Large intestine (tissue), 3 donors: ENCODE results near the gene ALDH8A1. TPM values are rescaled to one million over a fixed set of nuclear protein-coding genes. Genes with fewer than 3 reads are reported as not detected.

Experiments used
- DNase-seq, 2 donors: peaks; one replicate each; pipeline versions ENCODE4 v3.0.0 to v3.0.0-alpha.2; 2013
- H3K27ac ChIP-seq: one replicate; pipeline ENCODE4 v1.5.1; 2013; ENCODE audit warnings: low read length
- H3K27me3 ChIP-seq: 2 replicates; pipeline ENCODE4 v1.6.1; 2013; ENCODE audit warnings: low read length; ENCODE audit not compliant: control insufficient read depth, insufficient read depth
- H3K36me3 ChIP-seq: 2 replicates; pipeline ENCODE4 v1.6.1; 2013; ENCODE audit warnings: low read length; ENCODE audit not compliant: control insufficient read depth, insufficient read depth
- H3K4me1 ChIP-seq: one replicate; pipeline ENCODE4 v1.6.1; 2013; ENCODE audit warnings: low read length; ENCODE audit not compliant: control insufficient read depth, insufficient read depth
- H3K4me3 ChIP-seq: one replicate; pipeline ENCODE4 v1.5.1; 2013; ENCODE audit warnings: low read length
- H3K9me3 ChIP-seq: one replicate; pipeline ENCODE4 v1.6.1; 2013; ENCODE audit warnings: mild to moderate bottlenecking, low read depth, low read length, moderate library complexity; ENCODE audit not compliant: control insufficient read depth
- WGBS: methylation state at CpG from one replicate; pipeline ENCODE4 v1.1.5; 2013; ENCODE audit warnings: low lambda C conversion rate; ENCODE audit not compliant: insufficient coverage; 5-methylcytosine and 5-hydroxymethylcytosine counted together
- polyA plus RNA-seq: library from polyadenylated mRNA; unstranded; fragments of 120-200 nt; gene quantifications from one replicate; pipeline ENCODE4 v1.2.1, GENCODE V29; 2013

The ALDH8A1 gene
- polyA plus RNA-seq, 1 donor: 0.70 TPM

GRCh38 chr6:134873500-134874388 is 76.2 kb downstream of the ALDH8A1 start:
- no peaks in the 10 kb centered on the region for H3K36me3 ChIP-seq
- H3K4me1 ChIP-seq: no peaks in the 10 kb centered on the region
- H3K4me3 ChIP-seq: no peak overlapping the region
- no peak overlapping the region for H3K27ac ChIP-seq
- H3K9me3 ChIP-seq: peaks cover 6% of the 10 kb centered on the region
- H3K27me3 ChIP-seq: no peaks in the 10 kb centered on the region
- WGBS: no CpG with 5 or more reads among the region's 7 CpGs
- no peak for DNase-seq

DNA sequence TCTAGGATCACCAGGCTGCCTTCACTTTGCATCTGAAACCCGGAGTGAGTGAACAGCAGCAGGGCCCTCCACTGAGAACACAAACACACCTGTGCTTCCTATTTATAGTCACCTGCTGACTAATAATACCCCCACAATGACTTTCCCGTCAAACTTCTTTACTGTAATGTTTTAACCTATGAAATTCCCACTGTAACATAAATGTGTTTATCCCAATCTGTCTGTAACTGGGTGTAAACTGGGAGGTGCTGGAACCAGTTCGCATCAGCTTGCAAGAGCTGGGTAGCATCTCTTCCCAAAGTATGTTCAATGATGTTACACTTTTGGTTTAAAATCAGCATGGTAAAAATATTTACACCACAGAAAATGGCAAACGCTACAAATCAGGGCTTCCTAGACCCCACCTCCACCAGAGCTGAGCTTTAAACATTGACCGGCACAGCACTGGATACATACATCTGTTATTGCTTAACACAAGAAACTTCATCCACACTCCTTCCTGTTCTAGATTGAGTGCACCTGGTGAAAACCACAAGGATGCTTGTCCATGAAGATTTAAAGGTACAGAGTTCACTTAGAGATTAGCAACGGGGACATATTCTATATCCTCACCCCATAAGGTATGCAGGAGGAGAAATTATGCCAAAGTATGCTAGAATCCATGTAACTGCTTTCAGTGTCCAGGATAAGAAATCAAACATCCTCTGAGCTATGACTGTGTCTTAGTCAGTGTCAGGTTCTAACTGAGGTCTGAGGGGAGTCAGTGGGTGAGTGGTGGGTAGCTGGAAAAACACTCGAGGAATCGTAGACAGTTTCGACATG is 79.0 kb downstream of the ALDH8A1 start:
- no peak overlapping the region for H3K27ac ChIP-seq
- H3K36me3 ChIP-seq: no peaks in the 10 kb centered on the region
- no peaks in the 10 kb centered on the region for H3K27me3 ChIP-seq
- DNase-seq: no peak
- H3K4me1 ChIP-seq: no peaks in the 10 kb centered on the region
- no peak overlapping the region for H3K4me3 ChIP-seq
- no CpG with 5 or more reads among the region's 9 CpGs for WGBS
- peaks cover 6% of the 10 kb centered on the region for H3K9me3 ChIP-seq

DNA sequence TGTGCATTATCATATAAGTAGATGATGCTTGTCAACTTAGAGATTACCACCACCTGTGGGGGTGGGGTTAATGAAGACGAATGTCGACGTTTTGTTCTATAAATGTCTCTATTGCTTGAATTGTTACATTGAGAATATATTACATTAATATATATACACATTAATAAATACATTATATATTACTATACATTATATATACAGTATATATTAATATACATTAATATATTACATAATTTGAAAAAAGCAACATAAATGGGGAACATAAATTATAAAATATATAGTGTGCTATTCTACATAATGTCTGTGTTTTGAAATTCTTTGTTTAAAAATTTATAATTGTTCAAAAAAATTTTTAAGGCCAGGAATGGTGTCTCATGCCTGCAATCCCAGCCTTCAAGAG is 81.1 kb downstream of the ALDH8A1 start:
- H3K4me3 ChIP-seq: no peak overlapping the region
- no CpG with 5 or more reads among the region's 3 CpGs for WGBS
- H3K27me3 ChIP-seq: no peaks in the 10 kb centered on the region
- no peaks in the 10 kb centered on the region for H3K4me1 ChIP-seq
- no peak for DNase-seq
- H3K36me3 ChIP-seq: no peaks in the 10 kb centered on the region
- no peaks in the 10 kb centered on the region for H3K9me3 ChIP-seq
- H3K27ac ChIP-seq: no peak overlapping the region

Other genes starting within 250 kb of the ALDH8A1 start
- gene HBS1L, start 104.7 kb upstream of the ALDH8A1 start, polyA plus RNA-seq: 47.2 TPM
- gene MYB, start 231.2 kb upstream of the ALDH8A1 start, polyA plus RNA-seq: 12.1 TPM